Testis (tissue), 2 donors: ENCODE data around the gene EDNRA.
"Not testable (repeated sequence)": the region's sequence is repeated elsewhere in the genome, so short reads cannot be mapped to it uniquely, and the experiment has no call there.

Source experiments
- CTCF ChIP-seq, 3 experiments: fragments of 450-650 bp in 2 of 3; fragments of 200-600 bp in 1 of 3; sonication (generic) in 1 of 3; IDR thresholded peaks; one replicate each; pipeline ENCODE4 v1.5.1; 2016 to 2019; ENCODE audit warnings: antibody characterized with exemption in 3 of 3, mild to moderate bottlenecking in 2 of 3, moderate library complexity in 1 of 3
- POLR2A ChIP-seq: fragments of 450-650 bp; IDR thresholded peaks from one replicate; pipeline ENCODE4 v1.6.1; 2017; ENCODE audit warnings: antibody characterized with exemption, mild to moderate bottlenecking, moderate library complexity

- not testable (repeated sequence) for TF ChIP-seq CTCF (IDR thresholded peaks at IDR 0.05); POLR2A
These were observed 46.5 kb upstream of the EDNRA start for GRCh38 chr4:147434370-147434769.
